Measurements from ENCODE around the gene RCL1. TPM values are rescaled to one million over a fixed set of nuclear protein-coding genes. Genes with fewer than 3 reads are reported as not detected.

The RCL1 gene
- total and polyA plus RNA-seq, 2 of the 13 experiments (the other 11 are each of a cell fraction or from before 2014, with no cell fraction given) = 22.3 to 31.6 TPM

- Histone ChIP-seq H4K20me1 (ENCODE audit: insufficient read depth, low read length) (no peaks in the 10 kb centered on the region), H3K27me3 (ENCODE audit: control insufficient read depth in 1 of 2, insufficient read depth in 2 of 2, low read length in 2 of 2) (no peaks in the 10 kb centered on the region; a peak in 1 of 5 replicates), H3K9me3 (ENCODE audit: low read length) (no peaks in the 10 kb centered on the region), H3K79me2 (ENCODE audit: insufficient read depth, low read length) (no peaks in the 10 kb centered on the region), H3K4me3 (replicated peaks in 1 of 3; ENCODE audit: insufficient read depth in 1 of 3, low read depth in 2 of 3, low read length in 3 of 3) (no peak overlapping the region), H3K4me1 (ENCODE audit: insufficient read depth, low read length) (no peaks in the 10 kb centered on the region), H3K27ac (ENCODE audit: extremely low read length, insufficient read depth, low read length) (no peak overlapping the region), H3K4me2 (ENCODE audit: low read depth, low read length) (no peak overlapping the region), H3K36me3 (replicated peaks in 1 of 2; ENCODE audit: control insufficient read depth in 1 of 2, insufficient read depth in 2 of 2, low read length in 2 of 2) (no peaks in the 10 kb centered on the region), H2AFZ (ENCODE audit: low read length) (no peak overlapping the region), H3K9ac (ENCODE audit: insufficient read depth, low read depth, low read length) (no peak overlapping the region)
- intact Hi-C loops (cut with micrococcal nuclease; ENCODE audit: unreplicated experiment) = no loop called here
- ATAC-seq (no peak), FAIRE-seq (no peak), DNase-seq (ENCODE audit: low spot score) (no peak)
- 21% methylated on average over 2 of the region's 2 CpGs for WGBS (ENCODE audit: low lambda C conversion rate)
- CTCF ChIA-PET (ENCODE audit: low intra/inter-chr PET ratio, low total read pairs) = no interaction called here
- BruUV-seq (replicated peaks) = no TSS peak
- POLR2A ChIA-PET = interaction anchor here (1.3 kb wide), 1 partner anchor 8 kb away, joined by 3 read pairs; no protein-coding TSS in a partner anchor
- in situ Hi-C loops (cut with HindIII; ENCODE audit: extremely low pct_ligation_motif_present, low pct_unique_long_range_greater_than_20kb) = no loop called here
- TF ChIP-seq SMARCE1 (IDR thresholded peaks at IDR 0.05; ENCODE audit: borderline replicate concordance) (no peak), HNRNPH1 (optimal IDR thresholded peaks at IDR 0.05; ENCODE audit: low read depth, low read length) (no peak), ZMYM2 (CRISPR knock-in tag; IDR thresholded peaks at IDR 0.05) (no peak), ZNF329 (CRISPR knock-in tag; IDR thresholded peaks at IDR 0.05; ENCODE audit: low read depth) (no peak), ZNF256 (CRISPR knock-in tag; conservative IDR thresholded peaks at IDR 0.05) (no peak), ARID4A (CRISPR knock-in tag; IDR thresholded peaks at IDR 0.05; ENCODE audit: borderline replicate concordance) (no peak), ELF3 (CRISPR knock-in tag; IDR thresholded peaks at IDR 0.05) (no peak), CCDC6 (CRISPR knock-in tag; IDR thresholded peaks at IDR 0.05) (no peak), STAG1 (CRISPR knock-in tag; IDR thresholded peaks at IDR 0.05) (no peak), ZNF691 (CRISPR knock-in tag; IDR thresholded peaks at IDR 0.05; ENCODE audit: borderline replicate concordance, low read depth) (no peak), ZNF251 (CRISPR knock-in tag; IDR thresholded peaks at IDR 0.05) (no peak), LBX2 (CRISPR knock-in tag; IDR thresholded peaks at IDR 0.05; ENCODE audit: borderline replicate concordance) (no peak), ZNF574 (CRISPR knock-in tag; IDR thresholded peaks at IDR 0.05) (no peak), KAT7 (CRISPR knock-in tag; IDR thresholded peaks at IDR 0.05; ENCODE audit: borderline replicate concordance) (no peak), PCBP1 (IDR thresholded peaks at IDR 0.05; ENCODE audit: borderline replicate concordance, low read depth, low read length) (no peak), CHD4 (IDR thresholded peaks at IDR 0.05; ENCODE audit: borderline replicate concordance, low read length) (no peak), ZNF780A (CRISPR knock-in tag; IDR thresholded peaks at IDR 0.05) (no peak)
Measured at GRCh38 chr9:4784403-4784802, 8.3 kb upstream of the RCL1 start.

Data from HepG2 (cell line).